NCI-H1694 (cell line): ENCODE results near the gene POU6F2.
"Not testable (repeated sequence)": the region's sequence is repeated elsewhere in the genome, so short reads cannot be mapped to it uniquely, and the experiment has no call there.

ENCODE experiments used
- DNase-seq: peaks from one replicate; lab custom pipeline; 2025; lab: John Stamatoyannopoulos, UW

POU6F2 gene

GRCh38 chr7:38977685-38978084 is at the start of gene POU6F2:
TSS of gene POU6F2 (plus strand) at chr7:38977909. CDS start at chr7:38977954, 45 bp downstream.
- DNase-seq = no peak

GRCh38 chr7:38928506-38928905 is 49.2 kb upstream of the POU6F2 start:
- DNase-seq = no peak

DNA sequence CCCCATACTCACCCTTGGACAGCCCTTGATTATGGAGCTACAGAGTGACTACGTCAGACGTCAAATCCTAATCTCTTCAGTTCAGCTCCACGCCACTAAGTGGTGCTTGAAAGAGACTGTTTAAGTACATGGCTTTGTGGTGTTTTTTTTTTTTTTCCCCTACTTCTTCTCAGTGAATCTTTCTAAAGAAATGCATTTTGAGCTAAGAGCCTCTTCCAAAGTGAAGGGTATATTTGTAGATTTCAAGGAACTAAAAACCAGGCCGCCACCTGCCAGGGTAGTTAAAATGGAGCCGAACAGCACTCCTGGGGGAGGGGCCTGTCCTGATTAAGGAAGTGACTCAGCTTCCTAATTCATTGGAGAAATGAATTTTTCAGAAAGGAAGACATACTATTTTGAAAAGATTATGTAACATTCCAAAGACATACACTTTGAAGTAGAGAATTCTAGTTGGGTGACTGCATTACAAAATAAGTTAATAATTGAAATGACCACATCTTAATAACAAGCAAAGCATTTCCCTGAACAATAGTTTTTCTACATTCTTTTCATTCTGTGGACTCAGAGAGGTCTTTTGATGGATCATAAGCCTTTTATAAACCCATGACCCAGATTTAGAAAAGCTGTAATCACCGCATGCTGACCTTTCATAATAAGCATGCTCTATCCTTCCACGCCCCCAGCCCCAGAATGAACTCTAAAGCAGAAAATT is 48.1 kb upstream of the POU6F2 start:
- no peak for DNase-seq

DNA sequence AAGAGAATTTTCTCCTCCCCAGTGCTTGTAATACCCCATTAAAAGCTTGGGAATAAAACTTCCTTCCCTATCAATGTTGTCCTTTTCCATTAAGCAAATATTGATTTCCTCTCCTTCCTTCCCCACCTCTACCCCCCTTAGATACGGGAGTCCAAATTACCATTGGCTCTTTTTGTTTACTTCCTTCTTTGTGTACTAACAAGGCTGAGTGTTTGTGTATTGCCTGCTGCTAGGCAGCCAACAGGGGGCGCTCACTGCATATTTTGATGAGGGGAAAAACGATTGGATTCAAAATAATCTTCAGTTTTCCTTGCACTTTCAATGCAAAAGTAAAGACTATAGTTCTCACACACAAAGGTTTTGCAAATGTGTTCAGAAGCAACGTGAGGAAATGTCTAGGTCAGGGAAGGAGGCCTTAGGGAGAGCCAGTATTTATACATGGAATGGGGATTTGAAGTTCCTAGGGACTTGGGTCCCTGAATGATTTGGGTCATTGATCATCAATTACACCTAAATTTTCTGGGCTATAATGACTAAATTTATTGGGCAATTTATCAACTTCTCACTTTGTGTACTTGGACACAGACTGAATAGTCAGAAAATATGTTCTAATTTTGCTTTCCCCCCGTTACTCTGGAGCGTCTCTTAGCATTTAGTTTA is 45.1 kb upstream of the POU6F2 start:
- peak; percentile 50 for DNase-seq

GRCh38 chr7:38934051-38934450 is 43.7 kb upstream of the POU6F2 start:
- DNase-seq = no peak

GRCh38 chr7:38934536-38934935 is 43.2 kb upstream of the POU6F2 start:
- no peak for DNase-seq

DNA sequence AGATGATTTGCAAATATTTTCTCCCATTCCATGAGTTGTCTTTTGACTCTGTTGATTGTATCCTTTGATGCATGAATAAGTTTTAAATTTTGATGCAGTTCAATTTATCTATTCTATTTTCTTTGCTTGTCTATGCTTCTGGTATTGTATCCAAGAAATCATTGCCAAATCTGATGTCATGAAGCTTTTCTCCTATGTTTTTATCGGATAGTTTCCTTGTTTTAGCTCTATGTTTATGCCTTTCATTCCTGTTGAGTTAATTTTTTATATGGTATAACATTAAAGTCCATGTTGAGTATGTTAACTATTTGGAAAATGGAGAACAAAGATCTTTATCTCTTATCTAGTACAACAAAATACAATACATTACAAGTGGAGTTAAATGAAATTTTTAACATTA is 41.1 kb upstream of the POU6F2 start:
- DNase-seq = no peak

- DNase-seq = no peak
Observed at GRCh38 chr7:38938001-38938485, 39.7 kb upstream of the POU6F2 start.

- DNase-seq = no peak
Observed at GRCh38 chr7:38938589-38938988, 39.1 kb upstream of the POU6F2 start.

- no peak for DNase-seq
Observed at GRCh38 chr7:38940774-38941173, 36.9 kb upstream of the POU6F2 start.

DNA sequence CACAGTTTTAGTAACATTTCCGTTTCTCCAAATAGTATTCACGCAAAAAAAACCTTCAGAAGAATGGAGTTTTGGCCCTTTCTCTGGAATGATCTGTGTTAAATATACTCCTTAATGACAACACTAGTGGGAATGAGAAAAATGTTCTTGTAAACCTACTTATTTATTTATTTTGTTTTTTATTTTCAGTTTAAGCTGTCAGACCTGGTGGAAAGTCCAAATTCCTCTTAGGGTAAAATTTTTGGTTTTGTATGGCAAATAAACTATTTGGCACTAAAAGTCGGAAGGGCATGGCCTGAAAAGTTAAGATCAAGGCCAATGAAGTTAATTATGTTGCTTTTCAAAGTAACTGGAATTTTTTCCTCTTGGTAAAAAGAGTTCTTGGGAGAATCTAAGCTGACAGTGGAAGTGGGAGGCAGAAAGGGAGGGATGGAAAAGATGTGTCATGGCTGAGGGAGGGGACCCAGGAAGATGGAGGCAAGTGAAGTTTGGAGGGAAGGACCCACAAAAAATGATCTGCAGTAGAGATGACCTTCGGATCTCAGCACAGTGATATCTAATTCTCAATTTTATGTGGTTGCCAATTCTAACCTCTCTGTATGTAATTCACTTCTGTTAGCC is 35.2 kb upstream of the POU6F2 start:
- no peak for DNase-seq

- not testable (repeated sequence) for DNase-seq
Observed at GRCh38 chr7:38947541-38947940, 30.2 kb upstream of the POU6F2 start.

- DNase-seq = no peak
Observed at GRCh38 chr7:38950309-38950708, 27.4 kb upstream of the POU6F2 start.

DNA sequence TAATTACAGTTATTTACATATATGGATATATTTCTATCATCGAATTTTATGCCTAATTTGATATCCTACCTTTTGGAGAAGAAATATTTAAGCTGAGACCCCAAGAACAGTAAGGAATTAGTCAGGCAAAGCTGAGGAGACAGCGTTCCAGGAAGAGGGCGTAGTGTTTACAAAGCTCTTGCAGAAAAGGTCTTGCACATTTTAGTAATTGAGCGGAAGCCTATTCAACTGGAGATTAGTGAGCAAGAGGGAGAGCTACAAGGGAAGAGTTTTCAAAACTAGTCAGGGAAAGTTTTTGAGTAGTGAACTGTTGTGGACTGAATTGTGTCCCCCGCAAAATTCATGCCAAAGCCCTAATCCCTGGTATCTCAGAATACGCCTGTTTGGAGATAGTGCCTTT is 26.5 kb upstream of the POU6F2 start:
- no peak for DNase-seq

DNA sequence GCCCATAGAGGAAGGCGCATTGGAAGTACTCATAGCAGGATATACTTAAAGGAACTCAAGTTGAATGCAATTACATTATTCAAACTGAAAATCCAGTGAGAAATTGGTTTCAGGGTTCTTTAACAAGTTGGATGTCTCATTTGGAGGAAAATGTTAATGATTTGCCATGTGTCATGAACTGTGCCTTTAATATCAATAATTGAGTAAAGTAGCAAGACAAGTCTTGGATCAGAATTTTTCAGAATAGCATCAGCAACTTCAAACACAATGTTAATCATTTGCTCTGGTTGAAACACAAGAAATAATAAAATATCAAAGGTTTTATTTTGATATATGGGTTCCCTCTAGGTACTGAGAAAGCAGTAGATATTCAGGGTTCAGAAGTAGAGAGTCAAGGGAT is 24.5 kb upstream of the POU6F2 start:
- DNase-seq = no peak

DNA sequence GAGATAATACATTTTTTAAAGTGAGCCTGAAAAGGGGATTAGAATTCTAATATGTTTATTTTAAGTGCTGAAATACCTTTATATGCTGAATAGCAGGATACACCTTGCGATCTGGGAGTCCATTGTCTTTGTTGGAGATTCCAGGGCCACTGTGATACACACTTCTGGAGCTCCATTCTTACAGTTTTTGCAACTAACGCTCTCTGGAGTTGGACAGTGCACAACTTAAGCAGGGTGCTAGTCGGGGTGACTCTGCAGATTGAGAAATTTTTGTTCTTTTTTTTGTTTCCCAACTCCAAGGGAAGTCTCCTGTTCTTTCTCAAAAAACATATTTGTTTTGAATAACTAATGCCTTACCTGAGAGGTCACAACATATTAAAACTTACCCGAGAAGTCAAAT is 23.7 kb upstream of the POU6F2 start:
- no peak for DNase-seq

GRCh38 chr7:38955892-38956291 is 21.8 kb upstream of the POU6F2 start:
- no peak for DNase-seq

DNA sequence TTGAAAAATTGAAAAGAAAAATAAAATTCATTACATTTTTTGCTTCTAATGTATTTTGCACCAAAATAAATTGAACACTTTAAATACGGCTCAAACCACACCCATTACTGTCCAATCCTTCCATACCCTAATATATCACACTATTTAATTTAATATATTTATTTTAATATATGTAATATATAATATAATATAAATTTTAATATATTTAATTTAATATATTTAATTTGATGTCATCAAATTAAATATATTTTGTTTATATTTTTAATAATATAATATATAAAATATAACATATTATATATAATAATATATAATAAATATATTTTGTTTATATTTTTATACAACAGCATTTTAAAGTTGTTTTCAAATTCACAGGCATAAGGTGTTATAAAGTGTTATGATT is 15.7 kb upstream of the POU6F2 start:
- DNase-seq = no peak

DNA sequence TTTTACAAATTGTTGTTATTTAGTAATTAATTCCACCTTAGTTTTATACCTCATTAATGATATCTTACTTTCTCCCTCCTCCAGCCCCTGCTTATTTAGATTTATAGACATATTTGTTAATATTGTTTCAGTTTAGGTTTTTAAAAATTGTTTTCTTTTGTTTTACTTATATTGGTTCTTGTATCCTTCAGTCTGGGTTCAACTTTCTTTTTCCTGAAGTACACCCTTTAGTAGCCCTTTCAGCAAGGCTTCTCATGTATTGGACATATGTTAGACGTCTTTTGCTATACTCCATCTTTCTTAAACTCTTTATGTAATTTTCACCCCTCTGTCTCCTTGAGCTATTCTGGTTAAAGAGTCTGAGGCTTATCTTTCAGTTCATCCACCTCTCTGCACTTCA is 12.8 kb upstream of the POU6F2 start:
- DNase-seq = no peak

- no peak for DNase-seq
Observed at GRCh38 chr7:38973760-38974159, 3.9 kb upstream of the POU6F2 start.

DNA sequence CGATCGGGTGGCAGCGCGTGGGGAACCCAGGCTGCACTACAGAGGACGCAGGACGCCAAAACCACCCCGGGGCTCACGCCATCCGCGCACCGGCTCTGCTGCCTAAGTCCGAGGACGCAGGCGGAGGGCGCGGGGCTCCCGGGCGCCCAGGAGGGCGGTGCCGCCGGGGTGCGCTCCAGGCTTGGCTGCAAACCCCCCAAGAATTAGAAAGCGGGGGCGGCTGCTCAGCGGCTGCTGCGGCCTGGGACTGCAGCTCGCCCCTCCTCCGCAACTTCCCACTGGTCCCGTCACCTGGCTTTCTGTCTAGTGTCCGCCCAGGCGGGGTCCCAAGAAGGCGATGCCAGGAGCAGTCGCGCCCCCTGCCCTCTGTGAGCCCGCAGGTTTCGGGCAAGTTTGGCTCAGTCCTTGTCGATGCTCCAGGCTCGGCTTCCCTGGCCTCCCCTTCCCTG is 1.7 kb upstream of the POU6F2 start:
- DNase-seq = no peak

DNA sequence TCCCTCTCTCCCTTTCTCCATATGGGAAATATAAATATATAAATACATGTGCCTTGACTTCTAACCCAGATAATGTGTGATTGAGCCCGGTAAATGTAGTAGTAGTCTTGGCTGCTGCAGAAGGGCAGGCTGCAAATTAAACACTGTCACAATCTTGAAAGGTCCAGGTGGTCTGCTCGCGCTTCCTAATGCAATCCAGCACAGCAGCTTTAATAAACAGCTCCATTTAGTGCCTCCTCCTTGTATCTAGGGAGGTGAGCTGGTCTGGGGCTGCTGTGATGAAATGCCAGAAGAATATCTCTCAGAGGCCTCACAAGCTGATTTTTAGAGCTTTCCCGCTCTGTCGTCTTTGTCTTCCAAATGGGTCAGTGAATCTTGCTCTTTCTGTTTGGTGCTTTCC is 782 bp downstream of the POU6F2 start:
- DNase-seq = no peak

GRCh38 chr7:38992203-38992602 is 14.5 kb downstream of the POU6F2 start:
- no peak for DNase-seq
